Measurements from ENCODE around the gene GTF2B.
"Not testable (repeated sequence)": the region's sequence is repeated elsewhere in the genome, so short reads cannot be mapped to it uniquely, and the experiment has no call there.

GTF2B gene

GRCh38 chr1:88920845-88921244, 29.5 kb upstream of the GTF2B start:
- Histone ChIP-seq H3K4me2 (ENCODE audit: low read length) (no peak overlapping the region), H3K36me3 (ENCODE audit: control insufficient read depth, low read length) (peaks cover 13% of the 10 kb centered on the region)

DNA sequence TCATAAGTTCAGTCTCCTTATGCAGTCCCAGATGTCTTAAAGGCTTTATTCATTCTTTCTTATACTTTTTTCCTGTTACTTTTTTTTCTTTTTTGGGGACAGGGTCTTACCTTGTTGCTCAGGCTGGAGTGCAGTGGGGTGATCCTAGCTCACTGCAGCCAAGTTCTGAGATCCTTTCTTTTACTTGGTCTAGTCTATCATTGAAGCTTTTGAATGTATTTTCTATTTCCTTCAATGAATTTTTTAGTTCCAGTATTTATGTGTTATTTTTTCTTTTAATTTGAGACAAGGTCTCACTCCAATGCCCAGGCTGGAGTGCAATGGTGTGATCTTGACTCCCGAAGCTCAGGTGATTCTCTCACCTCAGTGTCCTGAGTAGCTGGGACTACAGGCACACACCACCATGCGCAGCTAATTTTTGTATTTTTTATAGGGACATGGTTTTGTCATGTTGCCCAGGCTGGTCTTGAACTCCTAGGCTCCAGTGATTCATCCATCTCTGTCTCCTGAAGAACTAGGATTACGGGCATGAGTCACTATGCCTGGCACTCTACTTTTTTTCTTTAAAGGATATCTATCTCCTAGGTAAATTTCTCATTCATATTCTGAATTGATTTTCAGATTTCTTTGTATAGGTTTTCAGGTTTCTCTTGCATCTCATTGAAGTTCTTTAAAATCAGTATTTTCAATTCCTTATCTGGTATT, 26.1 kb upstream of the GTF2B start:
- Histone ChIP-seq H3K27ac (ENCODE audit: low read depth, low read length) (no peak overlapping the region), H4K20me1 (ENCODE audit: control insufficient read depth, insufficient read depth, low read depth, low read length) (no peaks in the 10 kb centered on the region), H3K4me1 (ENCODE audit: control insufficient read depth, low read length) (no peaks in the 10 kb centered on the region), H3K79me2 (ENCODE audit: control insufficient read depth, low read length) (no peaks in the 10 kb centered on the region), H3F3A (ENCODE audit: control insufficient read depth, insufficient read depth) (no peaks in the 10 kb centered on the region), H3K4me3 (ENCODE audit: low read length) (no peak overlapping the region), H3K36me3 (ENCODE audit: control insufficient read depth, low read length) (peaks cover 4% of the 10 kb centered on the region; the same call in 1 of the 2 replicates), H3K9me2 (replicated peaks; ENCODE audit: control insufficient read depth, low read length) (no peaks in the 10 kb centered on the region), H3K9me3 (ENCODE audit: control insufficient read depth, insufficient read depth, low read length) (peaks cover 11% of the 10 kb centered on the region; the same call in 1 of the 2 replicates), H3K4me2 (ENCODE audit: low read length) (no peak overlapping the region), H3K27me3 (ENCODE audit: control insufficient read depth, low read length) (no peaks in the 10 kb centered on the region)
- TF ChIP-seq, protein P1, sequence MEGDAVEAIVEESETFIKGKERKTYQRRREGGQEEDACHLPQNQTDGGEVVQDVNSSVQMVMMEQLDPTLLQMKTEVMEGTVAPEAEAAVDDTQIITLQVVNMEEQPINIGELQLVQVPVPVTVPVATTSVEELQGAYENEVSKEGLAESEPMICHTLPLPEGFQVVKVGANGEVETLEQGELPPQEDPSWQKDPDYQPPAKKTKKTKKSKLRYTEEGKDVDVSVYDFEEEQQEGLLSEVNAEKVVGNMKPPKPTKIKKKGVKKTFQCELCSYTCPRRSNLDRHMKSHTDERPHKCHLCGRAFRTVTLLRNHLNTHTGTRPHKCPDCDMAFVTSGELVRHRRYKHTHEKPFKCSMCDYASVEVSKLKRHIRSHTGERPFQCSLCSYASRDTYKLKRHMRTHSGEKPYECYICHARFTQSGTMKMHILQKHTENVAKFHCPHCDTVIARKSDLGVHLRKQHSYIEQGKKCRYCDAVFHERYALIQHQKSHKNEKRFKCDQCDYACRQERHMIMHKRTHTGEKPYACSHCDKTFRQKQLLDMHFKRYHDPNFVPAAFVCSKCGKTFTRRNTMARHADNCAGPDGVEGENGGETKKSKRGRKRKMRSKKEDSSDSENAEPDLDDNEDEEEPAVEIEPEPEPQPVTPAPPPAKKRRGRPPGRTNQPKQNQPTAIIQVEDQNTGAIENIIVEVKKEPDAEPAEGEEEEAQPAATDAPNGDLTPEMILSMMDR (IDR thresholded peaks at IDR 0.05; ENCODE audit: low read depth, low read length, poor library complexity, severe bottlenecking) = no peak
- no peak for TF ChIP-seq EZH2phosphoT487 (IDR thresholded peaks at IDR 0.05; ENCODE audit: borderline replicate concordance, low read length)

More at GRCh38 chr1:88920845-88921244, 29.5 kb upstream of the GTF2B start:
- Histone ChIP-seq H3K27ac (ENCODE audit: low read depth, low read length) (no peak overlapping the region), H3K27me3 (ENCODE audit: control insufficient read depth, low read length) (no peaks in the 10 kb centered on the region), H3K4me1 (ENCODE audit: control insufficient read depth, low read length) (no peaks in the 10 kb centered on the region), H3F3A (ENCODE audit: control insufficient read depth, insufficient read depth) (no peaks in the 10 kb centered on the region), H3K79me2 (ENCODE audit: control insufficient read depth, low read length) (no peaks in the 10 kb centered on the region), H4K20me1 (ENCODE audit: control insufficient read depth, insufficient read depth, low read depth, low read length) (no peaks in the 10 kb centered on the region), H3K4me3 (ENCODE audit: low read length) (no peak overlapping the region), H3K9me3 (ENCODE audit: control insufficient read depth, insufficient read depth, low read length) (peaks cover 14% of the 10 kb centered on the region; the same call in 1 of the 2 replicates), H3K9me2 (replicated peaks; ENCODE audit: control insufficient read depth, low read length) (no peaks in the 10 kb centered on the region)
- TF ChIP-seq, protein P1 (IDR thresholded peaks at IDR 0.05; ENCODE audit: low read depth, low read length, poor library complexity, severe bottlenecking) = no peak
- no peak for TF ChIP-seq EZH2phosphoT487 (IDR thresholded peaks at IDR 0.05; ENCODE audit: borderline replicate concordance, low read length)

- Histone ChIP-seq H3K4me1 (ENCODE audit: control insufficient read depth, low read length) (no peaks in the 10 kb centered on the region), H4K20me1 (ENCODE audit: control insufficient read depth, insufficient read depth, low read depth, low read length) (no peaks in the 10 kb centered on the region), H3K27me3 (ENCODE audit: control insufficient read depth, low read length) (no peaks in the 10 kb centered on the region)
Observed at GRCh38 chr1:88916883-88917282, 25.5 kb upstream of the GTF2B start.

GRCh38 chr1:88911800-88912199, 20.4 kb upstream of the GTF2B start:
- not testable (repeated sequence) for H4K20me1 ChIP-seq (ENCODE audit: control insufficient read depth, insufficient read depth, low read depth, low read length); H3K79me2 ChIP-seq (ENCODE audit: control insufficient read depth, low read length); H3K9me2 ChIP-seq (replicated peaks; ENCODE audit: control insufficient read depth, low read length); H3K9me3 ChIP-seq (ENCODE audit: control insufficient read depth, insufficient read depth, low read length); H3K4me1 ChIP-seq (ENCODE audit: control insufficient read depth, low read length); H3K4me2 ChIP-seq (ENCODE audit: low read length); H3K4me3 ChIP-seq (ENCODE audit: low read length); H3K27ac ChIP-seq (ENCODE audit: low read depth, low read length); H3K36me3 ChIP-seq (ENCODE audit: control insufficient read depth, low read length); H3K27me3 ChIP-seq (ENCODE audit: control insufficient read depth, low read length); H3F3A ChIP-seq (ENCODE audit: control insufficient read depth, insufficient read depth)

More at GRCh38 chr1:88916883-88917282, 25.5 kb upstream of the GTF2B start:
- H3K9me2 ChIP-seq (replicated peaks; ENCODE audit: control insufficient read depth, low read length) = no peaks in the 10 kb centered on the region
- H3F3A ChIP-seq (ENCODE audit: control insufficient read depth, insufficient read depth) = no peaks in the 10 kb centered on the region
- TF ChIP-seq, protein P1 (IDR thresholded peaks at IDR 0.05; ENCODE audit: low read depth, low read length, poor library complexity, severe bottlenecking) = no peak
- no peak for TF ChIP-seq EZH2phosphoT487 (IDR thresholded peaks at IDR 0.05; ENCODE audit: borderline replicate concordance, low read length)
- no peak overlapping the region for H3K27ac ChIP-seq (ENCODE audit: low read depth, low read length)
- H3K4me2 ChIP-seq (ENCODE audit: low read length) = no peak overlapping the region
- no peak overlapping the region for H3K4me3 ChIP-seq (ENCODE audit: low read length)
- H3K9me3 ChIP-seq (ENCODE audit: control insufficient read depth, insufficient read depth, low read length) = peaks cover 11% of the 10 kb centered on the region; the same call in 1 of the 2 replicates
- H3K36me3 ChIP-seq (ENCODE audit: control insufficient read depth, low read length) = peaks cover 4% of the 10 kb centered on the region; the same call in 1 of the 2 replicates
- no peaks in the 10 kb centered on the region for H3K79me2 ChIP-seq (ENCODE audit: control insufficient read depth, low read length)
